Activated T-cell treated with anti-CD3 and anti-CD28 coated beads, Interleukin-2, amount 50 U/mL, for 72 hours (primary cell): Measurements from ENCODE around the gene UPP1. TPM values are rescaled to one million over a fixed set of nuclear protein-coding genes. Genes with fewer than 3 reads are reported as not detected.
A peak's percentile ranks its signal among the peaks of the same experiment; 100 is the strongest.

ENCODE experiments used
- ATAC-seq, 2 donors: fragments of 150-1000 bp; cut with Tn5 transposase; replicated peaks in 1 of 2; 2 replicates each; pipeline ENCODE4 v1.10.0; 2021; ENCODE audit warnings: moderate library complexity in 2 of 2, mild to moderate bottlenecking in 1 of 2
- DNase-seq, 2 donors: peaks; one replicate each; pipeline ENCODE4 v3.0.0; 2021 to 2022; ENCODE audit warnings: mixed read lengths in 1 of 2
- H3K27ac Mint-ChIP-seq: one replicate; pipeline ENCODE4 v1.8.0; 2022; ENCODE audit warnings: mild to moderate bottlenecking, moderate library complexity, mixed read lengths
- H3K27me3 Mint-ChIP-seq: one replicate; pipeline ENCODE4 v1.8.0; 2022; ENCODE audit warnings: low read depth, mixed read lengths
- H3K36me3 Mint-ChIP-seq, 2 donors: one replicate each; pipeline ENCODE4 v1.8.0; 2022; ENCODE audit warnings: mixed read lengths in 2 of 2, mild to moderate bottlenecking in 1 of 2; ENCODE audit not compliant: insufficient read depth in 2 of 2
- H3K4me1 Mint-ChIP-seq: one replicate; pipeline ENCODE4 v1.8.0; 2022; ENCODE audit warnings: low read depth, mixed read lengths
- H3K4me3 Mint-ChIP-seq, 2 donors: one replicate each; pipeline ENCODE4 v1.8.0; 2022; ENCODE audit warnings: mild to moderate bottlenecking in 2 of 2, mixed read lengths in 2 of 2, moderate library complexity in 2 of 2
- H3K9me3 Mint-ChIP-seq, 2 donors: one replicate each; pipeline ENCODE4 v1.8.0; 2022; ENCODE audit warnings: mixed read lengths in 2 of 2
- total RNA-seq, 2 donors: library from RNA; stranded (reverse); gene quantifications; one replicate each; pipeline ENCODE4 v1.2.3, GENCODE V29; 2022

Gene UPP1
- total RNA-seq, 2 donors from 2014 or later = 92.2 to 122 TPM

DNA sequence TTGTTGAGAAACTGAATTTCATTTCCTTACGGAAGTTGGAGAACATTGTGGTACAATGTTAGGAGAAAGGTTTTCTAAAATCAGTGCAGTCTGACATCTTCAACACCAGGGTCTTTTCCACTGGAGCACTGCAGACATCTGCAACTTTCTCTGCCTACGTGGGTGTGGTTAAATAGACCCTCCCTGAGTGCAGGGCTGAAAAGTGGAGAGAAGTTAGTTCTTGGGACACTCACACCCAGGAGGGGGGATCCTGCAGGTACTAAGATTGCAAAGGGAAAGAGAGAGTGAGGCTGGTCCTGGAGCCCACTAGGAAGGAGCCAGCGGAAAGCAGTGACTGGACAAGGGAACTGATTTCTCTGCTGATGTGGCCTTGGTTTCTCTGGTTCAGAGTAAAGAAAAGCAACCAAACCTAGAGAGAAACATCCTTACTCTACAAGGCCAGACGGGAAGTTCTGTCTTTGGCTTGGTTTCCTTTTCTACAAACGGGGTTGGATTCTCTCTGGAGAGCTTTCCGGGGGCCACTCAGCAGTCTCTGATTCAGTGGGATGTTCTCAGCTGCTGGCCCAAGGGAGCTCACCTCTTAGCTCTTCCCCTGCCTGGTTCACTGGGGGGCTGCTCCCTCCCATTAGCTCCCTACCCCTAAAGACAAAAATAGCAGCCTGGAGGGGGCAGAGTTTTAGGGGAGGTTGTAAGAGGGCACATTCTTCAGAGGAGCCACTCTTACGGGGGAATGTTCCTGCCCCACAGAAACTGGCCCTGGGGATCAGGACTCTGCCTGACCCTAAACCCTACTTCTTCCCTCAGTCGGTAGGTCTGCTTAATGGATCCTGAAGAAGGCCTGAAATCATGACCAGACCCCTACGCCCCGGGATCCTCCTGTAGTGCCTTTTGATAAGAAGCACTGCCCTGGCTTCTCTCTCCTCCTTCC, 2.7 kb downstream of the UPP1 start:
- ATAC-seq (no peak), DNase-seq (no peak)
- peaks cover 83% of the 10 kb centered on the region for H3K4me1 Mint-ChIP-seq
- H3K36me3 Mint-ChIP-seq = peaks cover 19 to 32% of the 10 kb centered on the region in 2 donors
- peak overlapping the region; percentile 65 for H3K27ac Mint-ChIP-seq
- peak overlapping the region; percentile 10 to 98 for H3K4me3 Mint-ChIP-seq
- no peaks in the 10 kb centered on the region for H3K27me3 Mint-ChIP-seq
- H3K9me3 Mint-ChIP-seq = no peaks in the 10 kb centered on the region

DNA sequence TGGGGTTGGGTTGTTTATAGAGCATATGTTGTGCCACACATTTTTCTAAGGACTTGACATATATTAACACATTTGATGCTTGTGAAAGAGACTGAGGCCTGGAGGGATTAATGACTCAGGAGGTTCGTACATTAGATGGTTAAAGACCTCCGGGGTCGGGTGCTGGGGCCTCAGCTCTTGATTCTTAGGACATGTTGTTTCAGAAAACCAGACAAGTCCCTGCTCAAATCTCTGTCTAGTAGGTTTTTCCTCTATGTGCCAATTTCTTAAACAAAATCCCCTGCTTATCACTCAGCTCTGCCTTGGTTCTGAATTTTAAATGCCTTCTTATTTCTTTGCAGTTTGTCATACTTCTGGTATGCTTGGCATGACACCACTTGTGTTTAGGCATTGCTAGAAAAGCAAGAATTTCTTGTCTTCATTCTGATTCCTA, 5.8 kb downstream of the UPP1 start:
- H3K9me3 Mint-ChIP-seq = no peaks in the 10 kb centered on the region
- peaks cover 21 to 34% of the 10 kb centered on the region in 2 donors for H3K36me3 Mint-ChIP-seq
- H3K4me1 Mint-ChIP-seq = peaks cover 93% of the 10 kb centered on the region
- DNase-seq (no peak), ATAC-seq (no peak)
- no peaks in the 10 kb centered on the region for H3K27me3 Mint-ChIP-seq
- H3K27ac Mint-ChIP-seq = peak overlapping the region; percentile 97
- peak overlapping the region in 1 of 2 donors; percentile 83 for H3K4me3 Mint-ChIP-seq

DNA sequence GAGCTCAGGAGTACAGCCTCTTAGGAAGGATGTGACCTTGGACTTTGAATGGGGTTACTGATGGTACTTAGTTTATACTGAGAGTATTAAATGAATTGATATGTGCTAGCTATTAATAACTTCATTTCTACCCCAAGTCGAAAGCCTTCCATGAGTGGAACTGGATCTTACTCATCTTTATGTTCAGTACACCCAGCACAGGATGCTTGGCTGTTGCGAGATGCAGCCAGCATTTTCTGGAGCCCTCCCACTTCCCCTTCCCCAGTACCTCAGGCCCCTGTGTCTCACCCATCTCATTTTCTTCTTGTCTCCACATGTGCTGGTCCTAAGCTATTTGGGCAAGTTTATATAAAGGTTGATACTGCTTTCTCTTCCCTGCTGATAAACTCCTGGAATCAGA, 7.2 kb downstream of the UPP1 start:
- ATAC-seq (peak; percentile 52 to 65), DNase-seq (peak in 1 of 2 donors; percentile 18)
- Mint-ChIP-seq H3K9me3 (no peaks in the 10 kb centered on the region), H3K36me3 (peaks cover 16 to 26% of the 10 kb centered on the region in 2 donors), H3K27ac (peak overlapping the region; percentile 97), H3K27me3 (no peaks in the 10 kb centered on the region), H3K4me1 (peaks cover 81% of the 10 kb centered on the region), H3K4me3 (peak overlapping the region; percentile 78 to 83)

DNA sequence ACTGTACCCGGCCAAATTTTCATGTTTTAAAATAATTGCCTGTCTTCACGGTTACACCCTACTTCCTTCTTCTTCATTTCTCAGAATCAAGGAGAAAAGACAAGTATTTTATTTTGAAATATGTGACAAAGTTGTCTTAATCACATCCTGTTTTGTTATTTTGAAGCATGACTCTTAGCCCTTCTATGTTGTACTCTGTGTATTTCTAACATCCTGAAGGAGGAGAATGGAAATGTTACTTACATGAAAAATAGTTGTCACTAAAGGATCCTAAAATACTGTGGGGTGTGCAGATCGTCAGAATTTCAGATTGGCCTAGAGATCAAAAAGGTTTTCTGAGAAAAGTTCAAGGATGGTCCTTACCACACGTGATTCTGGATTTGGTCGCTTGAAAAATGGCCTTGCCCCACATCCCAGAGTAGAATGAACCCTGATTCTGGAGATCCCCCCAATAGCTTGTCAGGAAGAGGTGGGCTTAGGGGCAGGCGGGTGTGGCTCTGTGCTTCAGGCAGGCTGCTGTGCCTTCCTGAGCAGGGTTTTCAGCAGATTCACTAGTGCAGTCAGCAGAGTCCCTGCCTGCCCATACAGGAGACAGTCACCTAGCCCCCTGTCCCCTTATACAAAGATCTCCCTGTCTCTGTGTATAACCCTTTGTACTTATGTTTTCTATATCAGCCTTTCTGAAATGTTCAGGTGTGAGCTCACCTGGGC, 8.6 kb downstream of the UPP1 start:
- peak overlapping the region; percentile 91 for H3K27ac Mint-ChIP-seq
- H3K9me3 Mint-ChIP-seq = no peaks in the 10 kb centered on the region
- peaks cover 20 to 30% of the 10 kb centered on the region in 2 donors for H3K36me3 Mint-ChIP-seq
- peaks cover 68% of the 10 kb centered on the region for H3K4me1 Mint-ChIP-seq
- DNase-seq (no peak), ATAC-seq (peak; percentile 75 to 78)
- H3K4me3 Mint-ChIP-seq = peak overlapping the region; percentile 69 to 83
- no peaks in the 10 kb centered on the region for H3K27me3 Mint-ChIP-seq

DNA sequence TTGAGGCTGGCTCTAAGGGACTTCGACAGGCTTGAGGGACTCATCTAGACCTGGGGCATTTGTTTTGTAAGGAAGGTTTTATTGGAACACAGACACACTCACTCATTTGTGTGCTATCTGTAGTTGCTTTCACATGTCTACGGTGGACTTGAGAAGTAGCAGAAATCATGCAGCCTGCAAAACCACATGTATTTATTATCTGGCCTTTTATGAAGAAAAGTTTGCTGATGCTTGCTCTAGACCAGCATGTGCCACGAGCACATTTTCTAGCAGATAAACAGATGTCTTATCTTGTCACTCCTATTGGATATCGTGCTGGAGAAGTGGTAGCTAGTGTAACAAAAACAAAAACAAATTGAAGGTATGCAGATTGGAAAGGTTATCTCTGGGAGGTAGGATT, 9.8 kb downstream of the UPP1 start:
- Mint-ChIP-seq H3K4me3 (peak overlapping the region in 1 of 2 donors; percentile 83), H3K9me3 (no peaks in the 10 kb centered on the region), H3K27ac (peak overlapping the region; percentile 91), H3K4me1 (peaks cover 60% of the 10 kb centered on the region), H3K27me3 (no peaks in the 10 kb centered on the region), H3K36me3 (peaks cover 26 to 34% of the 10 kb centered on the region in 2 donors)
- DNase-seq = no peak
- ATAC-seq = no peak

DNA sequence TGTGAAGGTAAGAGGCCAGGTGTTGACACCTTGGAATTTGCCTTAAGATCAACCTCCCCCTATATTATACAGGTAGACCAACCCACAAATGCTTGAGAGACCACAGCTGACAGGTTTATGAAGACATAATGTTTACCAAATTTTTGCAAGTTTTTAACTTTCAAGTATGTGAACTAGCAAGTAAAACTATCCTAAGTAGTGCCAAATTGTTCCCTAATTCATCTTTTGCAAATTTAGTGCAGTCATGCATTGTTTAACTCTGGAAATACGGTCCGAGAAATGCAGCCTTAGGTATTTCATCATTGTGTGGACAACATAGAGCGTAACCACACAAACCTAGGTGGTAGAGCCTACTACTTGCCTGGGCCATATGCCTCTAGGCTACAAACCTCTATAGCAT, 10.7 kb downstream of the UPP1 start:
- peak overlapping the region; percentile 91 for H3K27ac Mint-ChIP-seq

DNA sequence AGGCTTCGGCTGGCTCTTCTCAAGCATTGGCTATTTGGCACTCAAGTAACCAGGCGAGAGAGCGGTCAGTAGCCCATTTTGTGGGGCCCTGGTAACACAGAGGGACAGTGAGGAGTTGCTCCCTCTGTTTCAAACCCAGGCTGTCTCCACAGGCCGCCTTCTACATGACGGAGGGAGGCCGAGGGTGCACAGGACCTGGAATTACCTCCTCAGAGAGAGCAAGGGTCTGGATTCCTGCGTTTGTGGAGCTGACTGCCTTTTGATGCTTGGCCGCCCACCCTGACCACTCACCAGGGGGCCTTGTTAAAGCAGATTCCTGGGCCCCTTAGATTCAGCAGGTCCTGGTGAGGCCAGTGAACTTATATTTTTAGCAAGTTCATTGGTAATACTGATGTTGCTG, 12.3 kb downstream of the UPP1 start:
- no peak for ATAC-seq
- H3K27ac Mint-ChIP-seq = no peak overlapping the region
- no peaks in the 10 kb centered on the region for H3K27me3 Mint-ChIP-seq

More for the DNA sequence above, 10.7 kb downstream of the UPP1 start:
- Mint-ChIP-seq H3K9me3 (no peaks in the 10 kb centered on the region), H3K36me3 (peaks cover 24 to 38% of the 10 kb centered on the region in 2 donors), H3K4me1 (peaks cover 52% of the 10 kb centered on the region), H3K27me3 (no peaks in the 10 kb centered on the region), H3K4me3 (peak overlapping the region in 1 of 2 donors; percentile 33)
- ATAC-seq = no peak
- no peak for DNase-seq

DNA sequence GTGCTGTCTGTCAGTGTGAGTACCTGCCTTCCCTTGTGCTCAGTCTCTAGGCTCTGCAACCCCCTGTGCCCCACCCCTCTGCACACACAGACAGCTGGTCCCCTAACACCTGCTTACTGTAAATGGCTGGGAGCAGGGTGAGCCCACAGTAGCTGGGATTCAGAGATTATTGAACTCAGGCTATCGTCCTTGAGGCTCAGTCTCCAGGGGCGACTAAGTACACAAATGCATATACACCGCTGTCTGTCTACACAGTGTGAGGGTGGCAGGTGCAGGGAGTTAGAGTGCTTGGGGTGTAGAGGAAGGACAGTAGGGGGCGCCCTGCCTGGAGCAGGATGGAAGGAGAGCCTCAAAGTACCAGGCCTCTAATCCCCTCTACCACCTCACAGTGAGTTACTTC, 12.9 kb downstream of the UPP1 start:
- Mint-ChIP-seq H3K36me3 (peaks cover 19 to 31% of the 10 kb centered on the region in 2 donors), H3K9me3 (no peaks in the 10 kb centered on the region), H3K4me3 (no peak overlapping the region), H3K27me3 (no peaks in the 10 kb centered on the region), H3K27ac (peak overlapping the region; percentile 20), H3K4me1 (peaks cover 30% of the 10 kb centered on the region)
- peak in 1 of 2 donors; percentile 31 for DNase-seq
- no peak for ATAC-seq

More for the DNA sequence above, 12.3 kb downstream of the UPP1 start:
- no peak for DNase-seq
- H3K4me1 Mint-ChIP-seq = peaks cover 36% of the 10 kb centered on the region
- H3K4me3 Mint-ChIP-seq = no peak overlapping the region
- H3K36me3 Mint-ChIP-seq = peaks cover 17 to 32% of the 10 kb centered on the region in 2 donors
- no peaks in the 10 kb centered on the region for H3K9me3 Mint-ChIP-seq

DNA sequence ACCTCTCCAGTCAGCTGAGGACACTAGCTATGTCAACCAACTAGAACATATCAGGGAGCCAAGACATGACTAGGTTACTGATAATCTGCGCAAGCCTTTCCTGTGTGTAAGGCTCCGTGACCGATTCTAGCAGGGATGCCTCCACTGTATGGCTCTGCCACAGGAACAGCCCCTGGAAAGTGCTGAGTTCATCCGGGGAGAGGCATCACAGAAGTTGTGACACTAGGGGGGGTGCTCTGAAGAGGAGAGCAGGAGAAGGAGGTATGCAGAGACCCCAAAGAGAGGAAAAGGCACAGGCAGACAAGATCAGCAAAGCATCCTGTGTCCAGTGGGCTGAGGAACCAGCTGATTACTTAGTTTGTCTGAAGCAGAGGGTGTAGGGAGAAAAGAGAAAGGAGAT, 13.5 kb downstream of the UPP1 start:
- ATAC-seq (no peak), DNase-seq (no peak)
- Mint-ChIP-seq H3K27ac (peak overlapping the region; percentile 24), H3K9me3 (no peaks in the 10 kb centered on the region), H3K27me3 (no peaks in the 10 kb centered on the region), H3K4me3 (no peak overlapping the region), H3K4me1 (peaks cover 24% of the 10 kb centered on the region), H3K36me3 (peaks cover 19 to 33% of the 10 kb centered on the region in 2 donors)

DNA sequence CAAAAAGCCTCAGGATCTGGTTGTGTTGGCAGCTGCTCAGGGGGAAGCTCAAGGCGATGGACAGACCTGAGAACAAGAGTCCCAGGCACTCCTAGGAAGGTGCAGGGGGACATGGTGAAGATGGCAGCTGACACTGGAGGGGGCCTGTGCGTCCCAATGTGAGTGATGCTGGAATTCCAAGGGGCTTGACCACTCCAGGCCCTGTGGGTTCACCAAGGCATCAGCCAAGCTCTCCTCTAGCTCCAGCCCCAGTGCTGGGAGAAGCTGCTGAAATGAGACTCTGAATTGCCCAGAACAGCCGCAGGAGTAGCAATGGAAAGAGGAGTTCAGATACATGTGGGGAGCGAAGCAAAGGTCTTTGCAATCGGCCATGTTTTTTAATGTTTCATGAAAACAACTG, 16.0 kb downstream of the UPP1 start:
- Mint-ChIP-seq H3K27ac (peak overlapping the region; percentile 62), H3K27me3 (no peaks in the 10 kb centered on the region), H3K4me1 (peaks cover 6% of the 10 kb centered on the region), H3K4me3 (no peak overlapping the region), H3K9me3 (no peaks in the 10 kb centered on the region), H3K36me3 (peaks cover 18 to 34% of the 10 kb centered on the region in 2 donors)
- DNase-seq = no peak
- ATAC-seq = no peak

DNA sequence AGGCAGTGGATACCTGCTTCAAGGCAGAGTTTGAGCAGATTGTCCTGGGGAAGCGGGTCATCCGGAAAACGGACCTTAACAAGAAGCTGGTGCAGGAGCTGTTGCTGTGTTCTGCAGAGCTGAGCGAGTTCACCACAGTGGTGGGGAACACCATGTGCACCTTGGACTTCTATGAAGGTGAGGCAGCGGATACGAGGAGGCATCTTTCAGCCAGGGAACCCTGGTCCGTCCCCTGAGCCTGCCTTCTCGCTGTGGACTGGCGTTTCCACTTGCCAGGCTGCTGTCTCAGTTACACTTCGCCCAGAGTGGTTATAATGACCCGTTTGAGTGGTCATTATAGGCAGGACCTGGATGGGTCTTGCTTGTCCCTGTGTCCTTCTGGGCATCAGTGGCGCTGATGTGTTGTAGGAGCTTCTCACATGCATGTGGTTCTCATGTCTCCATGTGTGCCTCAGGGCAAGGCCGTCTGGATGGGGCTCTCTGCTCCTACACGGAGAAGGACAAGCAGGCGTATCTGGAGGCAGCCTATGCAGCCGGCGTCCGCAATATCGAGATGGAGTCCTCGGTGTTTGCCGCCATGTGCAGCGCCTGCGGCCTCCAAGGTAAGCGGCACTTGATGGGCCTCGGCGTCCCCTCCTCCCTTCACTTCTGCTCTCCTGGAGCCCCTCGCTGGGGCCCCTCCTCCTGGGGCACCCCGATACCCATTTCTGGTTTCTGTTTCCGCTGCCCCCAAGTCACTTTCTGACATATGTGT, 18.0 kb downstream of the UPP1 start:
- peaks cover 15 to 32% of the 10 kb centered on the region in 2 donors for H3K36me3 Mint-ChIP-seq
- no peak overlapping the region for H3K4me3 Mint-ChIP-seq
- peak overlapping the region; percentile 36 for H3K27ac Mint-ChIP-seq
- ATAC-seq (no peak), DNase-seq (no peak)
- no peaks in the 10 kb centered on the region for H3K9me3 Mint-ChIP-seq
- H3K4me1 Mint-ChIP-seq = peaks cover 11% of the 10 kb centered on the region
- H3K27me3 Mint-ChIP-seq = no peaks in the 10 kb centered on the region

DNA sequence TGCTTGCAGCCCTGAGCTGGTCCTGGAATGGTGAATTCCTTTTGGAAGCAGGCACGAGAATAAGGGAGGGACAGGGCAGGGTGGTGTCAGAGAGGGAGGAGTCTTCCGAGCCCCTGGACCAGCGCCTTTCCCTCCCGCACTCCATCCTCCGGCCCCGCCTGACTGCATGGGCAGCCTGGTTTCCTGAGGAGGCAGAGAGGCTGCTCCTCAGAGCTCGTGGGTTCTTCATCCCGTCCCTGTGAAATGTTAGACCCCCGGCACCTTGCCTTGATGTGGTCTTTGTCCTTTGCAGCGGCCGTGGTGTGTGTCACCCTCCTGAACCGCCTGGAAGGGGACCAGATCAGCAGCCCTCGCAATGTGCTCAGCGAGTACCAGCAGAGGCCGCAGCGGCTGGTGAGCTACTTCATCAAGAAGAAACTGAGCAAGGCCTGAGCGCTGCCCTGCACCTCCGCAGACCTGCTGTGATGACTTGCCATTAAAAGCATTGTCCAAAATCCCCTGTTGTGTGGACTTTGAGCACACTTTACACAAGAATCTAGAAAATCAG, 18.9 kb downstream of the UPP1 start:
- no peaks in the 10 kb centered on the region for H3K9me3 Mint-ChIP-seq
- no peak for DNase-seq
- no peak overlapping the region for H3K4me3 Mint-ChIP-seq
- H3K27me3 Mint-ChIP-seq = no peaks in the 10 kb centered on the region
- no peak for ATAC-seq
- H3K4me1 Mint-ChIP-seq = peaks cover 11% of the 10 kb centered on the region
- H3K36me3 Mint-ChIP-seq = peaks cover 10 to 25% of the 10 kb centered on the region in 2 donors
- H3K27ac Mint-ChIP-seq = peak overlapping the region; percentile 15
